HG02870 (cell line): ENCODE results near the gene C20orf141.
"Not testable (repeated sequence)": the region's sequence is repeated elsewhere in the genome, so short reads cannot be mapped to it uniquely, and the experiment has no call there.

ENCODE experiments used
- ATAC-seq: cut with Tn5 transposase; IDR thresholded peaks from one replicate; pipeline ENCODE4 v1.9.1; 2021; ENCODE audit warnings: mild to moderate bottlenecking, moderate library complexity; ENCODE audit not compliant: unreplicated experiment

C20orf141 gene

GRCh38 chr20:2799271-2799670, 15.5 kb upstream of the C20orf141 start:
- ATAC-seq: no peak

GRCh38 chr20:2799688-2800520, 14.9 kb upstream of the C20orf141 start:
- ATAC-seq: no peak

GRCh38 chr20:2800521-2801285, 14.1 kb upstream of the C20orf141 start, which contains the start of gene CPXM1:
Gene CPXM1 (minus strand): TSS chr20:2800627. CDS start chr20:2800572, 55 bp downstream.
- no peak for ATAC-seq

- ATAC-seq: no peak
Measured at GRCh38 chr20:2801286-2801728, 13.5 kb upstream of the C20orf141 start.

- no peak for ATAC-seq
Measured at GRCh38 chr20:2804041-2804828, 10.6 kb upstream of the C20orf141 start.

GRCh38 chr20:2804852-2805688, 9.7 kb upstream of the C20orf141 start:
- no peak for ATAC-seq

GRCh38 chr20:2805689-2806350, 9.0 kb upstream of the C20orf141 start:
- ATAC-seq: no peak

GRCh38 chr20:2806351-2806701, 8.5 kb upstream of the C20orf141 start:
- ATAC-seq: no peak

- no peak for ATAC-seq
Measured at GRCh38 chr20:2807019-2807418, 7.8 kb upstream of the C20orf141 start.

- not testable (repeated sequence) for ATAC-seq
Measured at GRCh38 chr20:2807929-2808328, 6.9 kb upstream of the C20orf141 start.

GRCh38 chr20:2809690-2810089, 5.1 kb upstream of the C20orf141 start:
- no peak for ATAC-seq

- ATAC-seq: no peak
Measured at GRCh38 chr20:2812189-2812588, 2.6 kb upstream of the C20orf141 start.

- ATAC-seq: no peak
Measured at GRCh38 chr20:2814076-2814475, 711 bp upstream of the C20orf141 start.

GRCh38 chr20:2815242-2815900, 584 bp downstream of the C20orf141 start:
- ATAC-seq: no peak

GRCh38 chr20:2816030-2816582, 1.3 kb downstream of the C20orf141 start, which contains the start of gene TMEM239:
Gene TMEM239 (plus strand): TSS chr20:2816364. CDS start chr20:2816555, 191 bp downstream.
- no peak for ATAC-seq

GRCh38 chr20:2816583-2817340, 2.0 kb downstream of the C20orf141 start:
- no peak for ATAC-seq

- no peak for ATAC-seq
Measured at GRCh38 chr20:2817341-2817726, 2.5 kb downstream of the C20orf141 start.
